WTC11 (cell line): ENCODE data around the gene PSMD11. TPM values are rescaled to one million over a fixed set of nuclear protein-coding genes. Genes with fewer than 3 reads are reported as not detected.
"Not testable (repeated sequence)": the region's sequence is repeated elsewhere in the genome, so short reads cannot be mapped to it uniquely, and the experiment has no call there.

Source experiments
- ATAC-seq: fragments of 200-7000 bp; cut with Tn5 transposase; 2 replicates; pipeline ENCODE4 v1.10.0; 2021; ENCODE audit warnings: mild to moderate bottlenecking, moderate library complexity
- CTCF ChIA-PET: fragments of 300-600 bp; sonication (Branson Sonifier 250); formaldehyde crosslinking; loops from one replicate; lab custom pipeline; 2021; ENCODE audit warnings: antibody characterized with exemption; lab: Charles Lee
- POLR2A ChIA-PET: fragments of 350-600 bp; sonication (Branson Sonifier 250); formaldehyde crosslinking; loops from one replicate; lab custom pipeline; 2021; ENCODE audit warnings: antibody characterized with exemption; lab: Charles Lee
- DNase-seq: peaks from one replicate; pipeline ENCODE4 v3.0.0; 2021; ENCODE audit warnings: low spot score
- H3K27ac Mint-ChIP-seq: 2 replicates; pipeline ENCODE4 v1.8.0; 2021; ENCODE audit warnings: mixed read lengths
- H3K27me3 Mint-ChIP-seq: 2 replicates; pipeline ENCODE4 v1.8.0; 2021; ENCODE audit warnings: low read depth, mild to moderate bottlenecking, moderate library complexity, mixed read lengths
- H3K36me3 Mint-ChIP-seq: 2 replicates; pipeline ENCODE4 v1.8.0; 2021; ENCODE audit warnings: mixed read lengths
- H3K4me1 Mint-ChIP-seq: 2 replicates; pipeline ENCODE4 v1.8.0; 2022; ENCODE audit warnings: mixed read lengths
- H3K4me3 Mint-ChIP-seq: 2 replicates; pipeline ENCODE4 v1.8.0; 2021; ENCODE audit warnings: mild to moderate bottlenecking, moderate library complexity, mixed read lengths
- H3K9me3 Mint-ChIP-seq: 2 replicates; pipeline ENCODE4 v1.8.0; 2021; ENCODE audit warnings: mixed read lengths
- ARID4B ChIP-seq: sonication (generic); formaldehyde crosslinking; IDR thresholded peaks from 2 replicates; pipeline ENCODE4 v1.8.0; 2023; ENCODE audit warnings: missing genetic modification reagents, mild to moderate bottlenecking, borderline replicate concordance
- ATF1 ChIP-seq: sonication (generic); formaldehyde crosslinking; IDR thresholded peaks from 2 replicates; pipeline ENCODE4 v1.8.1; 2023; ENCODE audit warnings: mild to moderate bottlenecking, moderate library complexity, missing genetic modification reagents
- ATF3 ChIP-seq: sonication (generic); formaldehyde crosslinking; conservative IDR thresholded peaks from 2 replicates; pipeline ENCODE4 v1.8.1; 2022; ENCODE audit warnings: mild to moderate bottlenecking, missing genetic modification reagents
- CREB1 ChIP-seq: sonication (generic); formaldehyde crosslinking; IDR thresholded peaks from 2 replicates; pipeline ENCODE4 v1.8.0; 2023; ENCODE audit warnings: mild to moderate bottlenecking, missing genetic modification reagents
- E2F5 ChIP-seq: sonication (generic); formaldehyde crosslinking; IDR thresholded peaks from 2 replicates; pipeline ENCODE4 v1.8.1; 2022; ENCODE audit warnings: mild to moderate bottlenecking, moderate library complexity, missing genetic modification reagents
- EMX1 ChIP-seq: fragments of 250-450 bp; sonication (Bioruptor Pico); IDR thresholded peaks from 2 replicates; pipeline ENCODE4 v1.8.0; 2021; ENCODE audit warnings: mild to moderate bottlenecking
- ESRRA ChIP-seq: sonication (generic); formaldehyde crosslinking; IDR thresholded peaks from 2 replicates; pipeline ENCODE4 v1.8.1; 2022; ENCODE audit warnings: mild to moderate bottlenecking, missing genetic modification reagents, borderline replicate concordance
- HMGA2 ChIP-seq: fragments of 250-450 bp; sonication (Bioruptor Pico); IDR thresholded peaks from 2 replicates; pipeline ENCODE4 v1.4.0; 2021; ENCODE audit warnings: mild to moderate bottlenecking, moderate library complexity
- HMGXB4 ChIP-seq: sonication (generic); formaldehyde crosslinking; IDR thresholded peaks from 2 replicates; pipeline ENCODE4 v1.8.1; 2023; ENCODE audit warnings: mild to moderate bottlenecking, moderate library complexity, missing genetic modification reagents
- JUN ChIP-seq: sonication (generic); formaldehyde crosslinking; IDR thresholded peaks from 2 replicates; pipeline ENCODE4 v1.8.0; 2023; ENCODE audit warnings: mild to moderate bottlenecking, missing genetic modification reagents
- MAX ChIP-seq: sonication (generic); formaldehyde crosslinking; IDR thresholded peaks from 2 replicates; pipeline ENCODE4 v1.8.0; 2022; ENCODE audit warnings: mild to moderate bottlenecking, missing genetic modification reagents
- MXD4 ChIP-seq: fragments of 250-450 bp; sonication (Bioruptor Pico); IDR thresholded peaks from 2 replicates; pipeline ENCODE4 v1.8.0; 2021; ENCODE audit warnings: mild to moderate bottlenecking, moderate library complexity, borderline replicate concordance
- NFYB ChIP-seq: sonication (generic); formaldehyde crosslinking; conservative IDR thresholded peaks from 2 replicates; pipeline ENCODE4 v1.8.0; 2022; ENCODE audit warnings: low read depth, missing genetic modification reagents
- NR1H2 ChIP-seq: sonication (generic); formaldehyde crosslinking; IDR thresholded peaks from 2 replicates; pipeline ENCODE4 v1.9.0; 2021; ENCODE audit warnings: mild to moderate bottlenecking, moderate library complexity, missing genetic modification reagents
- OVOL2 ChIP-seq: fragments of 250-450 bp; sonication (Bioruptor Pico); IDR thresholded peaks from 2 replicates; pipeline ENCODE4 v1.9.0; 2021; ENCODE audit warnings: mild to moderate bottlenecking, borderline replicate concordance
- PREB ChIP-seq: sonication (generic); formaldehyde crosslinking; IDR thresholded peaks from 2 replicates; pipeline ENCODE4 v1.8.1; 2022; ENCODE audit warnings: mild to moderate bottlenecking, missing genetic modification reagents, moderate library complexity, borderline replicate concordance
- STAT6 ChIP-seq: sonication (generic); formaldehyde crosslinking; conservative IDR thresholded peaks from 2 replicates; pipeline ENCODE4 v1.8.1; 2023; ENCODE audit warnings: mild to moderate bottlenecking, low read depth, missing genetic modification reagents, moderate library complexity
- TEAD4 ChIP-seq: sonication (generic); formaldehyde crosslinking; IDR thresholded peaks from 2 replicates; pipeline ENCODE4 v1.8.0; 2022; ENCODE audit warnings: mild to moderate bottlenecking, missing genetic modification reagents
- ZNF263 ChIP-seq: sonication (generic); formaldehyde crosslinking; IDR thresholded peaks from 2 replicates; pipeline ENCODE4 v1.8.1; 2022; ENCODE audit warnings: low read depth, mild to moderate bottlenecking, moderate library complexity, missing genetic modification reagents
- ZNF396 ChIP-seq: fragments of 250-450 bp; sonication (Bioruptor Pico); IDR thresholded peaks from 2 replicates; pipeline ENCODE4 v1.8.0; 2021; ENCODE audit warnings: mild to moderate bottlenecking, moderate library complexity, borderline replicate concordance
- total RNA-seq: library from RNA; stranded (reverse); gene quantifications from 3 replicates; pipeline ENCODE4 v1.2.3, GENCODE V29; 2021

PSMD11 gene
- total RNA-seq, 1 experiment from 2014 or later, result 155 TPM

- ATAC-seq (no peak), DNase-seq (no peak)
- H3K27me3 Mint-ChIP-seq, result no peaks in the 10 kb centered on the region
- H3K36me3 Mint-ChIP-seq, result no peaks in the 10 kb centered on the region
- no peak overlapping the region for H3K27ac Mint-ChIP-seq
- no peaks in the 10 kb centered on the region for H3K4me1 Mint-ChIP-seq
- ChIA-PET CTCF (interaction anchor here (1.3 to 4.4 kb wide), 2 partner anchors 45 to 146 kb away, joined by 5 to 19 read pairs; partner anchors contain the start of gene PSMD11), POLR2A (no interaction called here)
- no peak for TF ChIP-seq HMGXB4 (CRISPR knock-in tag)
- TF ChIP-seq NR1H2 (CRISPR knock-in tag), result no peak
- TF ChIP-seq PREB (CRISPR knock-in tag), result no peak
- no peak for TF ChIP-seq ZNF396 (CRISPR knock-in tag)
- no peak for TF ChIP-seq ESRRA (CRISPR knock-in tag)
- no peak for TF ChIP-seq E2F5 (CRISPR knock-in tag)
- no peak for TF ChIP-seq CREB1
- TF ChIP-seq OVOL2 (CRISPR knock-in tag), result no peak
- TF ChIP-seq STAT6 (CRISPR knock-in tag), result no peak
- no peak for TF ChIP-seq HMGA2 (CRISPR knock-in tag)
- no peak for TF ChIP-seq MAX
- TF ChIP-seq EMX1, result no peak
- no peak for TF ChIP-seq ATF3 (CRISPR knock-in tag)
- TF ChIP-seq NFYB, result no peak
- no peak for TF ChIP-seq MXD4 (CRISPR knock-in tag)
- TF ChIP-seq JUN (CRISPR knock-in tag), result no peak
- TF ChIP-seq ZNF263, result no peak
- TF ChIP-seq TEAD4 (CRISPR knock-in tag), result no peak
- TF ChIP-seq ARID4B (CRISPR knock-in tag), result no peak
- no peak for TF ChIP-seq ATF1
- peaks cover 3% of the 10 kb centered on the region for H3K9me3 Mint-ChIP-seq
- no peak overlapping the region for H3K4me3 Mint-ChIP-seq
Measured at GRCh38 chr17:32398946-32399345, 45.4 kb upstream of the PSMD11 start.

- DNase-seq, ATAC-seq, H3K36me3 Mint-ChIP-seq, POLR2A ChIA-PET, H3K27me3 Mint-ChIP-seq, H3K9me3 Mint-ChIP-seq, CTCF ChIA-PET, H3K27ac Mint-ChIP-seq, H3K4me1 Mint-ChIP-seq, H3K4me3 Mint-ChIP-seq: not testable (repeated sequence)
Measured at GRCh38 chr17:32410085-32410484, 34.2 kb upstream of the PSMD11 start.
